Measurements from ENCODE around the gene DYNLT4. TPM values are rescaled to one million over a fixed set of nuclear protein-coding genes. Genes with fewer than 3 reads are reported as not detected.
"Not testable (repeated sequence)": the region's sequence is repeated elsewhere in the genome, so short reads cannot be mapped to it uniquely, and the experiment has no call there.

Gene DYNLT4
- total RNA-seq, 1 donor from 2014 or later = not detected

- DNase-seq = peak; percentile 50
Observed at GRCh38 chr1:44808938-44809917, 2.1 kb upstream of the DYNLT4 start.

- peak; percentile 94 for DNase-seq
Observed at GRCh38 chr1:44808063-44808937, 1.1 kb upstream of the DYNLT4 start, which contains the start of gene BTBD19. TSS of gene BTBD19 (plus strand) at chr1:44808523. CDS start at chr1:44808821, 298 bp downstream.

DNA sequence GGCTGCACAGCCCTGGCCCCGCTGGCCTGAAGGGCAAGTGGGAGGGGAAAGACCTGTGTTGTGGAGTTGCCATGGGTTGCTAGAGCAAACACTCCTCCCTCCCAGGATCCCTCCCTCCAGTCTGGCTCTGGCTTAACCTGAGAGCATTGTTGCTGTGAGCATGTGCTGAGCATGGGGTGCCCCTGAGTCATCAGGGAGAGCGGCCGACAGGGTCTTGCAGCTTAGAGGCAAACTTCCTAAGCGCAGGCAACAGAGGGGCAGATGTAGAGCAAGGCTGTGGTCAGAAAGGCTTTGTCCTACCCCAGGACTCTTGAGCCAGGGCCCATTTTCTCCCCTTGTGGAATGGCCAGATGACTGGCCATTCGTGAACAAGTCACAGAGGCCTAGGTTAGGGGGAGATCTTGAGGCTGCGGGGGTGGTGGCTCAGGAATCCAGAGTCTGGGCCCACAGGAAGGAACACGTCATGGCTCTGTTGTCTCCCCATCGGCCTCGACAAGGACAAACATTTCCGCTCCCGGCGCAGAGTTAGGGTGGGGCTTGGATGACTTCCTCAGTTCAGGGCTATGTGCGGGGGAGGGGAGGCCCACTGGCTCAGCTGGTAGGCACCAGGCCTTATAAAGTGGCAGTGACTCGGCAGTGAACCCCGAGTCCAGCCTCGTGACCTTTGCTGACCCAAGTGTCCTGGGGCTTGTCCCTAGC, 362 bp upstream of the DYNLT4 start:
- DNase-seq = peak; percentile 94

- no peak for DNase-seq
Observed at GRCh38 chr1:44806025-44806703, 987 bp downstream of the DYNLT4 start.

GRCh38 chr1:44805311-44806024, 1.7 kb downstream of the DYNLT4 start:
- no peak for DNase-seq

DNA sequence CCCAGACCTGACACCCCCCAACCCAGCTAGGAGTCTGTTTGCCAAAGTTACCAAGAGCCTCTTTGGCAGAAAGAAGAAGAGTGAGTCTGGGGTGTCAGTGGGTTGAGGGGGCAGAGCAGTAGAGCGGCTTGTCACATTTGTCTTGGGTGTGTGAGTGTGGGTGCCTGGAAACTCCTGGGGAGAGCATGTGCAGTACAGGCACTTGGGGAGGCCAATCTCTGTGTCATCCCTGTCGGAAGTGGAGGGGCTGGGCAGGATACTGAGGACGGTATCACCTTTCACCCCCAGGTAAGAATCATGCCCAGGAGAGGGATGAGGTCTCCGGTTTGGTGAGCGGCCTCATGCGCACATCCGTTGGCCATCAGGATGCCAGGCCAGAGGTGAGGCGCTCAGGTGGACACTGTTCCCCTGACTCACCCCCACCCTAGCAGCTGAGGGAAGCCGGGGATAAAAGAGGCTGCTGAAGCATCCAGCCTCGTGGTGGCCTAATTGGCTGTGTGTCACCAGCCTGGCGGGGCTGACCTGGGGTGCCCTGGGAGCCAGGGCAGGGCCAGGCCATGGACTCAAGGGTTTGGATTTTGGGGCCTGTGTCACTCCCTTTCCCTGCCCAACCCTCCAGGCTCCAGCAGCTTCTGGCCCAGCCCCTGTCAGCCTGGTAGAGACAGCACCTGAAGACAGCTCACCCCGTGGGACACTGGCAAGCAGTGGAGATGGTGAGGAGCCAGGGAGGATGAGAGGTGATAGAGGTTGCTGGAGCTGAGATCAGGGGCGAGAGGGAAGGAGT, 3.6 kb downstream of the DYNLT4 start:
- DNase-seq = no peak

DNA sequence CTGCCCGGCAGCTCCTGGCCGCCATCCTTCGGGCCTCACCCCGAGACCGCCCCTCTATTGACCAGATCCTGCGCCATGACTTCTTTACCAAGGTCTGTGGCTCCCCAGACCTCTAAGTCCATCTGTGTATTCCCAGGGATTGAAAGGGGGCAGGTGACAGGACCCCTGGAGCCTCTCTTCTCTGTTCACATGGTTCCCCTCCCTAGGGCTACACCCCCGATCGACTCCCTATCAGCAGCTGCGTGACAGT, 4.2 kb downstream of the DYNLT4 start:
- DNase-seq = no peak

DNA sequence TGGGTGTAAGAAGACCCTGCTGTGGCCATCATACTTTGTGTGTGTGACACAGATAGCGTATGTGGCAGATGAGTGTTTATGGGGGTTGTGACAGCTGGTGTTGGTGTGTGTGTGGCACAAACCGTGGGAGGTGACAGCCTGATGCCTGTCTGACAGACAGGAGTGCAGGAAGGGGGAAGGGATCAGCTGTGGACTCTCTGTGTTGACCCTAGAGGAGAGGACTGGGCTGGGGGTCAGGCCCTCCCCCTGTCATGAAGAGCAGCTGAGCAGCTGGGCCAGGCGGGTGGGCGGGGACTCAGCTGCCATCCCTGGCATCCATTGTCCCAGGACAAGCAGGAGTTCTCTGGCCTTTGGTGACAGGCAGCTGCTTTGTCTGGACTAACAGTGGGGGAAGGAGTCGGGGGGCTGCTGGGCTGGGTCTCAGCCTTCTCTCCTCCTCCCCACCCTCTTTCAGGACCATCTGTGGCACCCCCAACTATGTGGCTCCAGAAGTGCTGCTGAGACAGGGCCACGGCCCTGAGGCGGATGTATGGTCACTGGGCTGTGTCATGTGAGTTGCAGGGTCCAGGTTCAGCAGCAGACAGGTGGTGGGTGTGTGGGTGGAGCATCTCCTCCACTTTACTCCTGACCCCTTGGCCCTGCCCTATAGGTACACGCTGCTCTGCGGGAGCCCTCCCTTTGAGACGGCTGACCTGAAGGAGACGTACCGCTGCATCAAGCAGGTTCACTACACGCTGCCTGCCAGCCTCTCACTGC, 4.7 kb downstream of the DYNLT4 start:
- DNase-seq = peak; percentile 78

DNA sequence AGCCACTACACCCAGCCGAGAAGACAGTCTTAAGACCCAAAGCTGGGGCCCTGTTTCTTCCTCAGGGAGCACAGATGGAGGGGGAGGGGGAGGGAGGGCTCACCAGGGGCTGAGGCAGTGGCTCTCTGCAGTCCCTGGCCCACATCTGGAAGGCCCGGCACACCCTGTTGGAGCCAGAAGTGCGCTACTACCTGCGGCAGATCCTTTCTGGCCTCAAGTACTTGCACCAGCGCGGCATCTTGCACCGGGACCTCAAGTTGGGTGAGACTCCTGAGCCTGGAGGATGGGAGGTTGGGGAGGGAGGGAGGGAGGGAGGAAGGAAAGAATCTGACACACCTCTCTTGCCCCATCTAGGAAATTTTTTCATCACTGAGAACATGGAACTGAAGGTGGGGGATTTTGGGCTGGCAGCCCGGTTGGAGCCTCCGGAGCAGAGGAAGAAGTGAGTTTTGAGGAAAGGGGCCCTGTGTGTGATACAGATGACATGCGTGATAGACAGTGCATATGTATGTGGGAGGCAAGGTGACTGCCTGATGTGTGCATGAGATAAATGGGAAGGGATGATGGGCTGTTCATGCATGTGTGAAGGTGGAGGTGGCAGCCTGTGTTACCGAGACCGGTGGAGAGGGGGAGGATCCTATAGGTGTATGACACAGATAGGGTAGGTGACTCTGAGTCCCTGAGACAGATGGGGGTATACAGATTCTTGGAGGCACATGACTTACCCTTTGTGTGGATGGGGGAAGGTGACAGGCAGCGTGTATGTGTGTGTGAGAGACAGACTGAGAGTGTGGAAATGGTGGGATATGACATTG, 5.5 kb downstream of the DYNLT4 start:
- DNase-seq = no peak

DNA sequence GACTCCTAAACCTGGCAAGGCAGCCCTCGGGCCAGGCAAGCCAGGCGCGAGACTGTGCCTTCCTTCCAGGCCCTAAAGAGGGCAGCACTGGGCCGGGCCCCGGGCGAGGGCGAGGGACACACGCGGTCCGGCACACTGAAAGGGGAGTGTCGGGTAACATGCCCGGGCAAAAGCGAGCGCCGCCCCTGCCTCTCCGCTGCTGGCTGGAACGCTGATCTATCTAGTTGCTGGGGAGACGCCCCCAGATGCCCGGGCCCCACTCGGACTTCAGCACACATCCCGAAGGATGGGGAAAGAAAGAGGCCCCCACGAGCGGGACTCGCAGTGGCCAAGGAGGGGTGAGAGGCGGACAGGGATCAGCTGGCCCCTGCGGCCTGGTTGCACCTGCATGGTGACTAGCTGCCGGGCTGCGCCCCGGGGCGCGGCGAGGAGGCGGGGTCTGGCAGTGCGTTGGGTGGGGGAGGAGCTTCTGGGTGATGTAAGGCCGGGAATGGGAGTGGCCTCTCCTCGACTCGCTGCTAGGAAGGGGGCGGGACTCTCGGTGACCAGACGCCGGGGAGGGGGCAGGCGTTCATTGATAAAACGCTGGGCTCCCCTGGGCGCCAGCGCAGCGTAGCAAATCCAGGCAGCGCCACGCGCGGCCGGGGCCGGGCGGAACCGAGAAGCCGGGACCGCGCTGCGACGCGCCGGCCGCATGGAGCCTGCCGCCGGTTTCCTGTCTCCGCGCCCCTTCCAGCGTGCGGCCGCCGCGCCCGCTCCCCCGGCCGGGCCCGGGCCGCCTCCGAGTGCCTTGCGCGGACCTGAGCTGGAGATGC, 7.2 kb downstream of the DYNLT4 start, which contains the start of gene PLK3:
Gene PLK3 (plus strand): TSS at position 608 of the 815 bp plus-strand sequence. CDS start 87 bp downstream, at position 695.
- peak; percentile 99 for DNase-seq

DNA sequence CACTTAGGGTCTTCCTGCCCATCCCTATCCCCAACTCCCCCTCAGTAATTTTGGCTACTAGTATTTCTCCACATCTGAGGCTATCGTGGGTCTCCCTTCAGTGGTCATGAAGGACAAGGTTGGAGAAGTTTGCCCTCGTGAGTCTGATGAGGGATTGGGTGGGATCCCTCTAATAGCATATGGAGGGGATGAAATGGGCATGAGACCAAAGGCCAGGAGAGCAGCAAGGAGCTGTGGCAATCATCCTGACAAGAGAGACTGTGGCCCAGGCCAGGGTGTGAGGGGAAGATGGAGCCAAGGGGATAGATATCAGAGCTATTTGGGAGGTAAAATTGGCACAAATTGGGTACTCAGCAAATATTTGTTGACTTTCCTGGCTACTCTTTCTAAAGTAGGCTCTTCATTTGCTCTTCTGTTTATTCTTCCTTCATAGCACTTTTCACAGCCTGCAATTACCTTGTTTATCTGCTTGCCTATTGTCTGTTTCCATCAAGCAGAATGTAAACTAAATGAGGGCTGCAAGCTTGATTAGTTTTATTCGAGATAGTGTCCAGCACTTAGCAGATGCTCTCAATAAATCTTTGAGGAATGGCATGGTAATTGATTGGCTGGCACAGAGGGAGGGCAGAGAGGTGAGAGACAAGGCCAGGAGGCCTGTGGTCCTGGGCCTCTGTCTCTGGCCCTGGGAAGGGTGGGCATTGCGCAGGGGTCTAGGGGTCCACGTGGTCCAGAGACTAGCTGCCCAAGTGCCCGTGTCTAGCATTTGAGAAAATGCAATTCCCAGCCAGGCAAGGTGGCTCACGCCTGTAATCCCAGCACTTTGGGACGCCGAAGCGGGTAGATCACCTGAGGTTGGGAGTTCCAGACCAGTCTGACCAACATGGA, 8.4 kb downstream of the DYNLT4 start:
- DNase-seq = no peak

GRCh38 chr1:44797886-44798285, 9.3 kb downstream of the DYNLT4 start:
- not testable (repeated sequence) for DNase-seq

GRCh38 chr1:44792736-44793502, 14.2 kb downstream of the DYNLT4 start:
- DNase-seq = no peak

DNA sequence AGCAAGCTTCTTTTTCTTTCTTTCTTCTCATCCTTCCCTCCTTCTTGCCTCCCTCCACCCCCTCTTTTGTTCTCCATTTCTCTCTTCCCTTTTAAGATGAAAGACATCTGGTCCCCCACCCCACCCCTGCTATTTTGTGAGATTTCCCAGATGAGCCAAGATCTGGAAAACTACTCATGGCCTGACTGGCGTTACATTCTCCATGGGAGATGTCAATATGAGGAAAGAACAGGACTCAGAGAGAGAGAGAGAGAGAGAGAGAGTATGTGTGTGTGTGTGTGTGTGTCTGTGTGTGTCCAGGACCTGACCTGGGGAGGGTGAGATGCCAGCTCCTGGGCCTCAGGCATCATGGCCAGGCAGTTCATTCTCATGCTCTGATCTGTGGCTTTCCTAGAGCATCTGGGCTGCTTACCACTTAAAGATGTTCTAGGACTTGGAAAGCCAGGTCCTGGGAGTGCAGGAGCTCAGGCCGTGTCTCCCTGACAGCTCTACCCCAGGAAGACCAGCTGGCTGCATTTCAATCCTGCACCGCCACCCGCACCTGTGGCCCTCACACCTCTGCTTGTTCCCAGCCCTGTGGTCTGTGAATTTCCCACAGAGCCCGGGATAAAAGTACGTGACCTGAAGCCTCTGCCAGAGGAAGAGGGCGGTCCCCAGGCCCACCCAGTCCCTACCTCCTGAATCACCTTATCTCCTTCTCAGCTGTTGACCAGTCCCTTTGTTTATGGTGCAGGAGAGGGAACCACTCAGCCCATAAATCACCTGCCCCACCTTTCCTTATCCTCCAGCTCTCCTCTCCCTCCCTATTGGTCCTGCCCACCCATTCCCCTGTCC, 16.0 kb downstream of the DYNLT4 start:
- peak; percentile 55 for DNase-seq

All from tongue (tissue), 2 donors.